WTC11 (cell line): ENCODE measurements around the gene EXOC4.

Experiments used
- ESRRA ChIP-seq: sonication (generic); formaldehyde crosslinking; IDR thresholded peaks from 2 replicates; pipeline ENCODE4 v1.8.1; 2022; ENCODE audit warnings: mild to moderate bottlenecking, missing genetic modification reagents, borderline replicate concordance
- GABPB1 ChIP-seq: sonication (generic); formaldehyde crosslinking; IDR thresholded peaks from 2 replicates; pipeline ENCODE4 v1.8.1; 2023; ENCODE audit warnings: mild to moderate bottlenecking, missing genetic modification reagents
- JUN ChIP-seq: sonication (generic); formaldehyde crosslinking; IDR thresholded peaks from 2 replicates; pipeline ENCODE4 v1.8.0; 2023; ENCODE audit warnings: mild to moderate bottlenecking, missing genetic modification reagents
- USF1 ChIP-seq: sonication (generic); formaldehyde crosslinking; IDR thresholded peaks from 2 replicates; pipeline ENCODE4 v1.8.0; 2022; ENCODE audit warnings: mild to moderate bottlenecking, missing genetic modification reagents
- TF ChIP-seq, protein P1 (sequence below): sonication (generic); formaldehyde crosslinking; IDR thresholded peaks from 2 replicates; pipeline ENCODE4 v1.8.1; 2023; ENCODE audit warnings: mild to moderate bottlenecking, missing genetic modification reagents, moderate library complexity
- TF ChIP-seq, protein P2 (sequence below): fragments of 200-600 bp; IDR thresholded peaks from 2 replicates; pipeline ENCODE4 v1.8.0; 2022; ENCODE audit warnings: antibody characterized with exemption
- TF ChIP-seq, protein P3 (sequence below): sonication (generic); formaldehyde crosslinking; IDR thresholded peaks from 2 replicates; pipeline ENCODE4 v1.8.1; 2022; ENCODE audit warnings: low read depth, missing genetic modification reagents, borderline replicate concordance
- TF ChIP-seq, protein P4 (sequence below): sonication (generic); formaldehyde crosslinking; conservative IDR thresholded peaks from 2 replicates; pipeline ENCODE4 v1.8.1; 2022; ENCODE audit warnings: mild to moderate bottlenecking, missing genetic modification reagents
- TF ChIP-seq, protein P5 (sequence below): sonication (generic); formaldehyde crosslinking; IDR thresholded peaks from 2 replicates; pipeline ENCODE4 v1.8.0; 2023; ENCODE audit warnings: mild to moderate bottlenecking, missing genetic modification reagents
- TF ChIP-seq, protein P6 (sequence below): sonication (generic); formaldehyde crosslinking; IDR thresholded peaks from 2 replicates; pipeline ENCODE4 v1.8.0; 2022; ENCODE audit warnings: mild to moderate bottlenecking, missing genetic modification reagents

- TF ChIP-seq GABPB1 (CRISPR knock-in tag) (no peak), USF1 (CRISPR knock-in tag) (no peak), ESRRA (no peak), JUN (CRISPR knock-in tag) (no peak)
- TF ChIP-seq, protein P1, sequence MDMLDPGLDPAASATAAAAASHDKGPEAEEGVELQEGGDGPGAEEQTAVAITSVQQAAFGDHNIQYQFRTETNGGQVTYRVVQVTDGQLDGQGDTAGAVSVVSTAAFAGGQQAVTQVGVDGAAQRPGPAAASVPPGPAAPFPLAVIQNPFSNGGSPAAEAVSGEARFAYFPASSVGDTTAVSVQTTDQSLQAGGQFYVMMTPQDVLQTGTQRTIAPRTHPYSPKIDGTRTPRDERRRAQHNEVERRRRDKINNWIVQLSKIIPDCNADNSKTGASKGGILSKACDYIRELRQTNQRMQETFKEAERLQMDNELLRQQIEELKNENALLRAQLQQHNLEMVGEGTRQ (CRISPR knock-in tag) = no peak
- TF ChIP-seq, protein P2, sequence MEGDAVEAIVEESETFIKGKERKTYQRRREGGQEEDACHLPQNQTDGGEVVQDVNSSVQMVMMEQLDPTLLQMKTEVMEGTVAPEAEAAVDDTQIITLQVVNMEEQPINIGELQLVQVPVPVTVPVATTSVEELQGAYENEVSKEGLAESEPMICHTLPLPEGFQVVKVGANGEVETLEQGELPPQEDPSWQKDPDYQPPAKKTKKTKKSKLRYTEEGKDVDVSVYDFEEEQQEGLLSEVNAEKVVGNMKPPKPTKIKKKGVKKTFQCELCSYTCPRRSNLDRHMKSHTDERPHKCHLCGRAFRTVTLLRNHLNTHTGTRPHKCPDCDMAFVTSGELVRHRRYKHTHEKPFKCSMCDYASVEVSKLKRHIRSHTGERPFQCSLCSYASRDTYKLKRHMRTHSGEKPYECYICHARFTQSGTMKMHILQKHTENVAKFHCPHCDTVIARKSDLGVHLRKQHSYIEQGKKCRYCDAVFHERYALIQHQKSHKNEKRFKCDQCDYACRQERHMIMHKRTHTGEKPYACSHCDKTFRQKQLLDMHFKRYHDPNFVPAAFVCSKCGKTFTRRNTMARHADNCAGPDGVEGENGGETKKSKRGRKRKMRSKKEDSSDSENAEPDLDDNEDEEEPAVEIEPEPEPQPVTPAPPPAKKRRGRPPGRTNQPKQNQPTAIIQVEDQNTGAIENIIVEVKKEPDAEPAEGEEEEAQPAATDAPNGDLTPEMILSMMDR = no peak
- TF ChIP-seq, protein P3, sequence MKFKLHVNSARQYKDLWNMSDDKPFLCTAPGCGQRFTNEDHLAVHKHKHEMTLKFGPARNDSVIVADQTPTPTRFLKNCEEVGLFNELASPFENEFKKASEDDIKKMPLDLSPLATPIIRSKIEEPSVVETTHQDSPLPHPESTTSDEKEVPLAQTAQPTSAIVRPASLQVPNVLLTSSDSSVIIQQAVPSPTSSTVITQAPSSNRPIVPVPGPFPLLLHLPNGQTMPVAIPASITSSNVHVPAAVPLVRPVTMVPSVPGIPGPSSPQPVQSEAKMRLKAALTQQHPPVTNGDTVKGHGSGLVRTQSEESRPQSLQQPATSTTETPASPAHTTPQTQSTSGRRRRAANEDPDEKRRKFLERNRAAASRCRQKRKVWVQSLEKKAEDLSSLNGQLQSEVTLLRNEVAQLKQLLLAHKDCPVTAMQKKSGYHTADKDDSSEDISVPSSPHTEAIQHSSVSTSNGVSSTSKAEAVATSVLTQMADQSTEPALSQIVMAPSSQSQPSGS (CRISPR knock-in tag) = no peak
- TF ChIP-seq, protein P4, sequence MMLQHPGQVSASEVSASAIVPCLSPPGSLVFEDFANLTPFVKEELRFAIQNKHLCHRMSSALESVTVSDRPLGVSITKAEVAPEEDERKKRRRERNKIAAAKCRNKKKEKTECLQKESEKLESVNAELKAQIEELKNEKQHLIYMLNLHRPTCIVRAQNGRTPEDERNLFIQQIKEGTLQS (CRISPR knock-in tag) = no peak
- TF ChIP-seq, protein P5, sequence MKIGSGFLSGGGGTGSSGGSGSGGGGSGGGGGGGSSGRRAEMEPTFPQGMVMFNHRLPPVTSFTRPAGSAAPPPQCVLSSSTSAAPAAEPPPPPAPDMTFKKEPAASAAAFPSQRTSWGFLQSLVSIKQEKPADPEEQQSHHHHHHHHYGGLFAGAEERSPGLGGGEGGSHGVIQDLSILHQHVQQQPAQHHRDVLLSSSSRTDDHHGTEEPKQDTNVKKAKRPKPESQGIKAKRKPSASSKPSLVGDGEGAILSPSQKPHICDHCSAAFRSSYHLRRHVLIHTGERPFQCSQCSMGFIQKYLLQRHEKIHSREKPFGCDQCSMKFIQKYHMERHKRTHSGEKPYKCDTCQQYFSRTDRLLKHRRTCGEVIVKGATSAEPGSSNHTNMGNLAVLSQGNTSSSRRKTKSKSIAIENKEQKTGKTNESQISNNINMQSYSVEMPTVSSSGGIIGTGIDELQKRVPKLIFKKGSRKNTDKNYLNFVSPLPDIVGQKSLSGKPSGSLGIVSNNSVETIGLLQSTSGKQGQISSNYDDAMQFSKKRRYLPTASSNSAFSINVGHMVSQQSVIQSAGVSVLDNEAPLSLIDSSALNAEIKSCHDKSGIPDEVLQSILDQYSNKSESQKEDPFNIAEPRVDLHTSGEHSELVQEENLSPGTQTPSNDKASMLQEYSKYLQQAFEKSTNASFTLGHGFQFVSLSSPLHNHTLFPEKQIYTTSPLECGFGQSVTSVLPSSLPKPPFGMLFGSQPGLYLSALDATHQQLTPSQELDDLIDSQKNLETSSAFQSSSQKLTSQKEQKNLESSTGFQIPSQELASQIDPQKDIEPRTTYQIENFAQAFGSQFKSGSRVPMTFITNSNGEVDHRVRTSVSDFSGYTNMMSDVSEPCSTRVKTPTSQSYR = no peak
- TF ChIP-seq, protein P6, sequence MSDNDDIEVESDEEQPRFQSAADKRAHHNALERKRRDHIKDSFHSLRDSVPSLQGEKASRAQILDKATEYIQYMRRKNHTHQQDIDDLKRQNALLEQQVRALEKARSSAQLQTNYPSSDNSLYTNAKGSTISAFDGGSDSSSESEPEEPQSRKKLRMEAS = no peak
These were observed 777.6 kb downstream of the EXOC4 start for GRCh38 chr7:134030460-134030865.
